Mucosa of descending colon (tissue), 3 donors: ENCODE results near the gene SLC9A2. TPM values are rescaled to one million over a fixed set of nuclear protein-coding genes. Genes with fewer than 3 reads are reported as not detected.

Experiments used
- ATAC-seq: fragments of 200-7000 bp; cut with Tn5 transposase; one replicate; pipeline ENCODE4 v1.9.1; 2020; ENCODE audit warnings: mild to moderate bottlenecking, moderate library complexity
- DNase-seq, 3 donors: peaks; one replicate each; pipeline ENCODE4 v3.0.0-alpha.2; 2020
- H3K36me3 ChIP-seq: fragments of 200-600 bp; one replicate; pipeline ENCODE4 v1.8.0; 2021; ENCODE audit warnings: low read depth, mild to moderate bottlenecking
- H3K4me1 ChIP-seq: fragments of 200-600 bp; one replicate; pipeline ENCODE4 v1.8.0; 2021; ENCODE audit warnings: low read depth, mild to moderate bottlenecking
- H3K4me3 ChIP-seq: fragments of 200-600 bp; one replicate; pipeline ENCODE4 v1.8.0; 2021; ENCODE audit warnings: mild to moderate bottlenecking
- H3K9me3 ChIP-seq: fragments of 200-600 bp; one replicate; pipeline ENCODE4 v1.8.0; 2021; ENCODE audit warnings: mild to moderate bottlenecking
- intact Hi-C, 2 donors: fragments of 100-400 bp; cut with DNase I in 1 of 2; cut with micrococcal nuclease in 1 of 2; formaldehyde crosslinking; loops; one replicate each; pipeline versions ENCODE4 v1.11.0 to v1.11.1; 2022; cut with DNase I, micrococcal nuclease
- total RNA-seq, 3 donors: library from RNA; stranded (reverse); fragmentation: NEBNext Ultra II Directional in 2 of 3; extraction: Animal tissue kit (Norgen Biotek cat#: 25700) in 2 of 3; gene quantifications; one replicate each; pipeline versions ENCODE4 v1.2.1 to v1.2.4, GENCODE V29; 2021 to 2023
- TF ChIP-seq, protein P1 (sequence below): fragments of 200-600 bp; IDR thresholded peaks from one replicate; pipeline ENCODE4 v1.8.0; 2022; ENCODE audit warnings: antibody characterized with exemption, mild to moderate bottlenecking
- donor health status: DM: no; HTN: no; CAD: no; lungs with moderate emphysema.
- donor health status: DM: no; HTN: no; CAD: no.
- donor health status: DM: no; HTN: yes; CAD: no.

SLC9A2 gene
- total RNA-seq, 3 donors from 2014 or later = 32.2 to 92.9 (median 67.1) TPM

- Histone ChIP-seq H3K36me3 (no peaks in the 10 kb centered on the region), H3K4me3 (no peak overlapping the region), H3K9me3 (no peaks in the 10 kb centered on the region), H3K4me1 (peaks cover 14% of the 10 kb centered on the region)
- TF ChIP-seq, protein P1, sequence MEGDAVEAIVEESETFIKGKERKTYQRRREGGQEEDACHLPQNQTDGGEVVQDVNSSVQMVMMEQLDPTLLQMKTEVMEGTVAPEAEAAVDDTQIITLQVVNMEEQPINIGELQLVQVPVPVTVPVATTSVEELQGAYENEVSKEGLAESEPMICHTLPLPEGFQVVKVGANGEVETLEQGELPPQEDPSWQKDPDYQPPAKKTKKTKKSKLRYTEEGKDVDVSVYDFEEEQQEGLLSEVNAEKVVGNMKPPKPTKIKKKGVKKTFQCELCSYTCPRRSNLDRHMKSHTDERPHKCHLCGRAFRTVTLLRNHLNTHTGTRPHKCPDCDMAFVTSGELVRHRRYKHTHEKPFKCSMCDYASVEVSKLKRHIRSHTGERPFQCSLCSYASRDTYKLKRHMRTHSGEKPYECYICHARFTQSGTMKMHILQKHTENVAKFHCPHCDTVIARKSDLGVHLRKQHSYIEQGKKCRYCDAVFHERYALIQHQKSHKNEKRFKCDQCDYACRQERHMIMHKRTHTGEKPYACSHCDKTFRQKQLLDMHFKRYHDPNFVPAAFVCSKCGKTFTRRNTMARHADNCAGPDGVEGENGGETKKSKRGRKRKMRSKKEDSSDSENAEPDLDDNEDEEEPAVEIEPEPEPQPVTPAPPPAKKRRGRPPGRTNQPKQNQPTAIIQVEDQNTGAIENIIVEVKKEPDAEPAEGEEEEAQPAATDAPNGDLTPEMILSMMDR = no peak
- intact Hi-C loops = no loop called here
- DNase-seq = no peak
- ATAC-seq = peak; percentile 32
These were observed 2.3 kb downstream of the SLC9A2 start for GRCh38 chr2:102621630-102622029.

DNA sequence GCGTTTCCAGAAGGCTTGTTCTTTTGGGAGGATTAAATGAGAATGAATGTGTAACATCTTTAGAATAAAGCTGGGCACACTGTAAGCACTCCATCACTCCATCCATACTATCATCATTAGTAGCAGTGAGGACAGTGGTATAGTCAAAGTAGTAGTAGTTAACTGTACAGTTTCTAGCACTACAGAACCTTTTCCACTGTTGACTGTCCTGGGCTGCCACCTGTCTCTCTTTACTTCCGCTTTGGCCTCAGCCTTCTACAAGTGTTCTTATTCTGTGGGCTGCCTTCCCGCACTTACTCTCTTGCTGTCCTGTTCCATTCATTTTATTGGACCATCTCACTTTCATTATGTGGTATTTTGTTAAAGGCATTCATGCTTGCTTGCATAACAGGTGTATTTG is 3.3 kb downstream of the SLC9A2 start:
- ATAC-seq (peak; percentile 35), DNase-seq (peak in 1 of 3 donors; percentile 63)
- Histone ChIP-seq H3K4me1 (peaks cover 13% of the 10 kb centered on the region), H3K9me3 (no peaks in the 10 kb centered on the region), H3K36me3 (no peaks in the 10 kb centered on the region), H3K4me3 (no peak overlapping the region)
- TF ChIP-seq, protein P1 = no peak
- intact Hi-C loops = no loop called here

GRCh38 chr2:102630458-102630857 is 11.1 kb downstream of the SLC9A2 start:
- no peak for ATAC-seq
- H3K4me1 ChIP-seq = peaks cover 21% of the 10 kb centered on the region
- no peaks in the 10 kb centered on the region for H3K36me3 ChIP-seq
- TF ChIP-seq, protein P1 = no peak
- intact Hi-C loops = no loop called here
- no peaks in the 10 kb centered on the region for H3K9me3 ChIP-seq
- DNase-seq = no peak
- H3K4me3 ChIP-seq = no peak overlapping the region

- no peak for ATAC-seq
These were observed 13.2 kb downstream of the SLC9A2 start for GRCh38 chr2:102632380-102633175.

DNA sequence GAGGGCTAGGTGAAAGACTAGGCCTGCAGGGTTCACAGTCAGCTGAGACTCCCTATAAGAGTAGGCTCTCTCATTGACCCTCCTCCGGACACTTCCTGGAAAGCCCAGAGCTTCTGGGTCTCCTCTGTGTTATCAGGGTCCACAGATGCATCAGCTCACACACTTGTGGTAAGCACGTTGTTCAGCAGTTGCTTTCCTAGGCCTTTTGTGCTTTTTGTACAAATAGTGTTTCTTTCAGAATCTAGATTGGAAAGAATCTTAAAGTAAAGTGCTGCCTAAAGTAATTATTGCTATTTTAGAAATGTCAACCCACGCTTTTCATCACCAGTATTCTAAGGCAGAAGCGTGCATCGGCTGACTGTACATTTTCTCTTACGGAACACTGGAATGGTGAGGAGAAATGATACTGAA is 15.5 kb downstream of the SLC9A2 start:
- intact Hi-C loops = no loop called here
- DNase-seq (no peak), ATAC-seq (no peak)
- no peak overlapping the region for H3K4me3 ChIP-seq
- TF ChIP-seq, protein P1 = no peak
- no peaks in the 10 kb centered on the region for H3K9me3 ChIP-seq
- no peaks in the 10 kb centered on the region for H3K36me3 ChIP-seq
- H3K4me1 ChIP-seq = peaks cover 47% of the 10 kb centered on the region

More at GRCh38 chr2:102632380-102633175, 13.2 kb downstream of the SLC9A2 start:
- no peak for DNase-seq
- TF ChIP-seq, protein P1 = no peak
- H3K4me1 ChIP-seq = peaks cover 29% of the 10 kb centered on the region
- H3K4me3 ChIP-seq = no peak overlapping the region
- intact Hi-C loops = no loop called here
- H3K36me3 ChIP-seq = no peaks in the 10 kb centered on the region
- H3K9me3 ChIP-seq = no peaks in the 10 kb centered on the region
